Calu3 (cell line): ENCODE data around the gene TBC1D8. TPM values are rescaled to one million over a fixed set of nuclear protein-coding genes. Genes with fewer than 3 reads are reported as not detected.

ENCODE experiments used
- BruUV-seq: library from RNA; stranded (reverse); fragments of 400-500 nt; replicated peaks from 2 replicates; lab custom pipeline; 2021; lab: Mats Ljungman, UMichigan
- CTCF ChIA-PET: fragments of 300-600 bp; sonication (Branson Sonifier 250); formaldehyde crosslinking; loops from one replicate; lab custom pipeline; 2022; ENCODE audit warnings: antibody characterized with exemption; lab: Charles Lee
- DNase-seq: peaks from one replicate; pipeline ENCODE4 v3.0.0; 2022
- H3K27ac Mint-ChIP-seq: one replicate; pipeline ENCODE4 v1.8.0; 2022; ENCODE audit warnings: mixed read lengths; ENCODE audit not compliant: unreplicated experiment
- H3K27me3 Mint-ChIP-seq: one replicate; pipeline ENCODE4 v1.8.0; 2022; ENCODE audit warnings: mixed read lengths; ENCODE audit not compliant: unreplicated experiment
- H3K36me3 Mint-ChIP-seq: one replicate; pipeline ENCODE4 v1.8.0; 2022; ENCODE audit warnings: mild to moderate bottlenecking, moderate library complexity, mixed read lengths; ENCODE audit not compliant: insufficient read depth, unreplicated experiment
- H3K4me1 Mint-ChIP-seq: one replicate; pipeline ENCODE4 v1.8.0; 2022; ENCODE audit warnings: mild to moderate bottlenecking, low read depth, mixed read lengths; ENCODE audit not compliant: unreplicated experiment
- H3K4me3 Mint-ChIP-seq: one replicate; pipeline ENCODE4 v1.8.0; 2022; ENCODE audit warnings: mild to moderate bottlenecking, low read depth, moderate library complexity, mixed read lengths; ENCODE audit not compliant: unreplicated experiment
- H3K9me3 Mint-ChIP-seq: one replicate; pipeline ENCODE4 v1.8.0; 2022; ENCODE audit warnings: low read depth, mixed read lengths; ENCODE audit not compliant: unreplicated experiment
- CTCF ChIP-seq: fragments of 200-600 bp; IDR thresholded peaks from one replicate; pipeline ENCODE4 v1.8.0; 2022; ENCODE audit warnings: antibody characterized with exemption; ENCODE audit not compliant: unreplicated experiment
- intact Hi-C: fragments of 100-400 bp; cut with micrococcal nuclease; formaldehyde crosslinking; loops from one replicate; pipeline ENCODE4 v1.10.0; 2022; ENCODE audit not compliant: unreplicated experiment
- total RNA-seq: library from RNA; stranded (reverse); gene quantifications from 2 replicates; pipeline ENCODE4 v1.2.3, GENCODE V29; 2022

Gene TBC1D8
- total RNA-seq, 1 experiment from 2014 or later = 25.3 TPM

DNA sequence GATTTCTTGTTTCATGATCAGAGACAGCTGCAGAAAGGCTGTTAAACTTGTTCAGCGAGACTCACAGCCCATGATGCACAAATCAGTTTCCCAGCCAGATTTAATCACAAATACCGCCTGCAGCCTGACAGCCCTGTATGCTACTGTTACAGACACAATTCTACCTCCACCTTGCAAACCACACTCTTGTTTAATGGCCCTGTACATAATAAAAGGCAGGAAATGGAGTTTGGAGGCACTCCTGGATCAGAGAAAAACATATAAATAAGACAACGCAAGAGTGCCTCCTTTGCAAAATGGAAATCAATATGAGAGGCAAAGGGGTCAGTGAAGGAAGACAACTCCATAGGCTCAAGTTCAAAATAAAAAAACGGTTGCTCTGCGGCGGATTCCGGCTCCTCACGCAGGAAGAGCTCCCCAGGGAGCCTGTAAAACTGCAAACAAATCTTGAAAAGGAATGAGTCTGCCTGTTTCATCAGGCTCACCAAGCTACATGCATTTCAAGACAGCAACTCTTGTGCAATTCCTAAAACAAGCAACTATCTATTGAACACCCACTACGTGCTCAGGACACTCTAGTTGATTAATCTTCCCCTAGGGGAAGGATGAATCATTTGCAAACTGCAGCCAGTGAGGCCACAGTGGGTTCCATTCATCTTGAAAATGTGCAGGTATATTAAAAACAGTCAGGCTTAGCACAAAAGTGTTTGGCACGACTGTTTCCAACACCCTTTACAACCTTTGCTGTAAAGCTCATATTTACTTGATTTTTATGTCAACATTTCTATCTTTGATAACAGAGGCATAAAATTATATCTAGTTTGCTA, 37.5 kb downstream of the TBC1D8 start:
- BruUV-seq = no TSS peak
- H3K27ac Mint-ChIP-seq = peak overlapping the region; percentile 21
- H3K9me3 Mint-ChIP-seq = no peaks in the 10 kb centered on the region
- H3K4me1 Mint-ChIP-seq = peaks cover 41% of the 10 kb centered on the region
- intact Hi-C loops = no loop called here
- TF ChIP-seq CTCF = no peak
- DNase-seq = peak; percentile 24
- H3K27me3 Mint-ChIP-seq = no peaks in the 10 kb centered on the region
- peak overlapping the region; percentile 13 for H3K4me3 Mint-ChIP-seq
- peaks cover 6% of the 10 kb centered on the region for H3K36me3 Mint-ChIP-seq
- CTCF ChIA-PET = interaction anchor here (0.5 to 2.1 kb wide), 3 partner anchors 10 to 531 kb away, joined by 3 to 6 read pairs (median 5); no protein-coding TSS in a partner anchor

DNA sequence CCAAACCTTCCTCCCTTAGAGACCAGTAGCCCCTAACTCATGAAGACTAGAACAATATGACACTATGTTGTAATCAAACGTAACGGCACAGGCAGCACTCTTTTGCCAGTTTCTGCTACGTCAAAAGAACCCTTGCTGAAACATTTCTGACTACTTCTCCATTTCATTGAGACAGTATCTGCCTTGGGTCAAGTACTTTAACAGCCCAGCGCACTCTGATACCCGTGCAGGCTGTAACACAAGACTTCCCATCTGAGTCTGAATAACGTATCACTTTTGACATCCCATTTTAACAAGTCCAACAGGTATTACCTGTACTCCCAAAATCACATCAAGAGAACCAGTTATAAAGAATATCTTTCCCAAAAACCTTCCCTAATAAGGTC, 38.4 kb downstream of the TBC1D8 start:
- no peak for DNase-seq
- Mint-ChIP-seq H3K9me3 (no peaks in the 10 kb centered on the region), H3K4me3 (no peak overlapping the region), H3K36me3 (peaks cover 1% of the 10 kb centered on the region), H3K27ac (peak overlapping the region; percentile 21), H3K27me3 (no peaks in the 10 kb centered on the region), H3K4me1 (peaks cover 42% of the 10 kb centered on the region)
- CTCF ChIA-PET = interaction anchor here (0.7 to 1.0 kb wide), 2 partner anchors 13 to 34 kb away, joined by 3 to 4 read pairs; no protein-coding TSS in a partner anchor
- TF ChIP-seq CTCF = no peak
- intact Hi-C loops = no loop called here
- BruUV-seq = no TSS peak

- Mint-ChIP-seq H3K27me3 (no peaks in the 10 kb centered on the region), H3K9me3 (no peaks in the 10 kb centered on the region), H3K27ac (no peak overlapping the region), H3K4me3 (no peak overlapping the region), H3K4me1 (peaks cover 49% of the 10 kb centered on the region), H3K36me3 (no peaks in the 10 kb centered on the region)
- intact Hi-C loops = no loop called here
- no peak for TF ChIP-seq CTCF
- CTCF ChIA-PET = interaction anchor here (0.7 to 1.0 kb wide), 2 partner anchors 14 to 647 kb away, joined by 3 read pairs; no protein-coding TSS in a partner anchor
- no TSS peak for BruUV-seq
- no peak for DNase-seq
Measured at GRCh38 chr2:101111917-101112771, 39.0 kb downstream of the TBC1D8 start.

DNA sequence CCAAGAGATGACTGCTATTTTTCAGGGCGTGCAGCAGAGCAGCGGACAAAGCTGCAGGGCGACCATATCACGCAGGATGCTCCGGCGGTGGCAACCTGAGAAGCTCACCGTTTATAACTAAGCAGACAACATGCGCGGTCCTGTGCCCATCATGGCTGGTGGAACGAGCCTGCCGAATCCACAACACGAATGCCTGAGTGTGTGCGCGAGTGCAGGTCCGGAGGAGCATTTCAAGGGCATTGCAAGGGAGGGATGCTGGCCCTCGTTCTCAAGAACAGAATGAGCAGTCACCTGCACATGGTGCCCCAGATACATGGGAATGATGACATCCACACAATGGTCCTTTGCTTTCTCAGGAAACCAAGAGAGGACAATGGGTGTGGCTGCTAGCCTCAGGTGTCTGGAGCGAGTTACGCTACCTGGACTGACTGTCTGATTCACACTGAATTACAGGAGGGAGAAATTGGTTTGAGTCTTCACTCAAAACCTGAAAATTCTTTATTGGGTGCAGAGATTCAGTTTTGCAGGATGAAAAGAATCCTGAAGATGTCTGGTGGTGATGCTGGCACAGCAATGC, 39.8 kb downstream of the TBC1D8 start:
- H3K4me3 Mint-ChIP-seq = no peak overlapping the region
- BruUV-seq = no TSS peak

More for the DNA sequence above, 39.8 kb downstream of the TBC1D8 start:
- H3K36me3 Mint-ChIP-seq = no peaks in the 10 kb centered on the region
- DNase-seq = no peak
- H3K4me1 Mint-ChIP-seq = peaks cover 57% of the 10 kb centered on the region
- no peak overlapping the region for H3K27ac Mint-ChIP-seq
- CTCF ChIA-PET = no interaction called here
- no peaks in the 10 kb centered on the region for H3K27me3 Mint-ChIP-seq
- H3K9me3 Mint-ChIP-seq = no peaks in the 10 kb centered on the region
- intact Hi-C loops = no loop called here
- no peak for TF ChIP-seq CTCF
